Left hindlimb (tissue), 1 donor: ENCODE results near the gene SASH3.

Experiments used
- DNase-seq: peaks from one replicate; pipeline ENCODE4 v3.0.0-alpha.2; 2018

The SASH3 gene

DNA sequence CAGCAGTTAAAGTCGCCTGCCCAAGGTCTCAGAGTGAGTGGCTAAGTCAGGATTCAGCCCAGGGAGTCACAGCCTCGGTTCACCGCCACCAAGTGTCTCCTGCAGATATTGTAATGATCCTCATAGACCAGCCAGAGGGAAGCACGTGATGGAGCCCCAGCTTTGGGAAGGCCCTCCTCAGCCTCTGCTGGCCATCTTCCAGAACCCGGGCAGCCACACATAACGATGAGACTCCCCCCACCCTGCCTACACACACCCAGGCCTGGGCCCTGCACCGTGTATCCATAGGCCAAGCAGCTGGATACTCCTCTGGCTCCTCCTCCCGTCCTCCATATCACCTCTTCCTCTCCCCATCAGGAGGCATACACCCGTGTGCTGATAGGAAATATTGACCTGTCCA, 19.6 kb upstream of the SASH3 start:
- DNase-seq, result no peak

DNA sequence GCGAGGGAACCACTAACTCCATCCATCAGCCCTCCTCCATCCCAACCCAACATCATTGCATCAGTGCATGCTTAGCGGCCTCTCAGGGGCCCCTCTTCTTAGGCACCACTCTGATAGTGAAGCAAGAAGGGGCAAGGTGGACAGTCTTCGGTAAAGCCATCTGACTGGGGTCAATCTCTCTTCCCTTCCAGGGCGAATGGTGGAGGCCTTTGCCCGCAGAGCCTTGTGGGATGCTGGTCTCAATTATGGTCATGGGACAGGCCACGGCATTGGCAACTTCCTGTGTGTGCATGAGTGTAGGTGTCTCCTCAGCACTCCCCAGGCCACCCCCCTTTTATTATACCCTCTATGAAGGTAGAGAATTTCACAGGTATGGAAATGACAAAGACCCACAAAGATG, 18.8 kb upstream of the SASH3 start:
- no peak for DNase-seq

DNA sequence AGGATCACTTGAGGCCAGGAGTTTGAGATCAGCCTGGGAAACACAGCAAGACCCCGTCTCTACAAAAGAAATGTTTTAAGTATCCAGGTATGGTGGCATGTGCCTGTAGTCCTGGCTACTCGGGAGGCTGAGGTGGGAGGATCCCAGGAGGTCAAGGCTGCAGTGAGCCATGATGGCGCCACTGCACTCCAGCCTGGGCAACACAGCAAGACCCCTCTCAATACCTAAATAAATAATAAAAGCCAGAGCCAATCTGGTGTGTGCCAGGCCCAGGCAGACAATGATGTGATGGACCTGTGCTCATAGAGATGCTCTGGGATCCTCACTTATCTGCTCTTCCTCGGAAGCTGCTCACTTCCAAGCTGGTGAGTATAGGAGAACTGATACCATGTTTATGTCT, 18.2 kb upstream of the SASH3 start:
- no peak for DNase-seq

DNA sequence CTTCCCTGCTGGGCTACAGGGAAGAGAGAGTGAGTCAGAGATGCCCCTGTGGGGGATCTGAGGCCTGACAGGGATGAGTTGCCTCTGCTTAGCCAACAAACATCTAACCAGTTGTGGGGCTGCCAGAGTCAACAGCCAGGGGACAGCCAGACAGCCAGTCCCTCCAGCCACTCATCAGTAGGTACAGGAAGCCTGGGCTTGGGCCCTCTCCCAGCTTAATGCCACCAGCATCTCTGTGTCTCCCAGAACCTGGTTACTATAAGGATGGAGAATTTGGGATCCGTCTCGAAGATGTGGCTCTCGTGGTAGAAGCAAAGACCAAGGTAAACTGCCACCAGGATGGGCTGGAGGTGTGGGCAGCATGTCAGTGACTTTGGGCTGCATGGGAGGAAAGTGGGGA, 17.3 kb upstream of the SASH3 start:
- no peak for DNase-seq

DNA sequence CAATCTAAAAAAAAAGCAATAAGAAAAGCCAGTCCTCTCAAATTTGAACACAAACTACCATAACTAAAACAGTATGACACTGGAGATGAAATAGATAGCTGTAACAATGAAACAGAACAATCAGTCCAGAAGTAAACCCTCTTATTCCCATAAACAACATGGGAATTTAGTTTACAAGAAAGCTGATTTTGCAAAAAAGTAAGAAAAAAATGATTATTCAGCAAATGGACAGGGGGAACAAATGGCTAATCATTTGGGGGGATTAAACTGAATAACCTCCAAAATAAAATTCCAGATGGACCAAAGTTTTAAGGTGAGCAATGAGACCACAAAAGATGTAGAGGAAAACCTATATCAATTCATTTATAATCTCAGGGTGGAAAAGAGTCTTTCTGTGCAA, 16.1 kb upstream of the SASH3 start:
- DNase-seq, result no peak

DNA sequence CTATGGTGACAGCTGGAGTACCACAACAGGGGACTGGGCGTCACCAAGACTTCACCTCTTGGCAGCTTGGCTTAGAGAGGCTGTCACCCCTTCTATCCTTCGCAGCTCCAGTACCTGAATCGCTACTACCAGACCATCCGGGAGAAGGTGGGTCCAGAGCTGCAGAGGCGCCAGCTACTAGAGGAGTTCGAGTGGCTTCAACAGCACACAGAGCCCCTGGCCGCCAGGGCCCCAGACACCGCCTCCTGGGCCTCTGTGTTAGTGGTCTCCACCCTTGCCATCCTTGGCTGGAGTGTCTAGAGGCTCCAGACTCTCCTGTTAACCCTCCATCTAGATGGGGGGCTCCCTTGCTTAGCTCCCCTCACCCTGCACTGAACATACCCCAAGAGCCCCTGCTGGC, 11.6 kb upstream of the SASH3 start:
- no peak for DNase-seq

DNA sequence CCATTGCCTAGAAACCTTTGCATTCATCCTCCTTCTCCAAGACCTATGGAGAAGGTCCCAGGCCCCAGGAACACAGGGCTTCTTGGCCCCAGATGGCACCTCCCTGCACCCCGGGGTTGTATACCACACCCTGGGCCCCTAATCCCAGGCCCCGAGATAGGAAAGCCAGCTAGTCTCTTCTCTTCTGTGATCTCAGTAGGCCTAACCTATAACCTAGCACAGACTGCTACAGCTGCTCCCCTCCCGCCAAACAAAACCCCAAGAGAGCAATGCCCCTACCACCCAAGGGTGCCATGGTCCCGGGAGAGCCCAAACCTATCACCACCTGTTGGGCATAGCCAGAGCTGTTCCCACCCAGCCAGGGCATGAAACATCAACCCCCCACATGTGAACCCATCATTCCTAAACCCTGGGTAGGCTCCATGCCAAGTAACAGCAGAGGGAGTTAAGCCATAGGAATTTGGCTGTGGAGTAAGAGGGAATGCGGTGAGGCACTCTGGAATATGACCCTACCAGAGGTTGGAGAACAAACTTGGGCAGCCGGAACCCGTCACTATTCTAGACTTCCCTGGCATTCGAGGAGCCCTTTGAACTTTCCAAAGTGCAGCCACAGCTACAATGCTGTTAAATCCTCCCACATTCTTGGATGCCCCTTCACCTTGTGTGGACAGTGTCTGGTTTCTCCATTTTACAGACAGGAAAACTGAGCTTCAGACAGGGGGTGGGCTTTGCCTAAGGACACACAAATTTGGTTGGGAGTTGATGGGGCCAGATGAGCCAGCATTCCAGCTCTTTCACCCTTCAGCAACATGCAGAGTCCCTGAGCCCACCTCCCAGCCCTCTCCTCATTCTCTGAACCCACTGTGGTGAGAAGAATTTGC, 10.9 kb upstream of the SASH3 start:
- no peak for DNase-seq

DNA sequence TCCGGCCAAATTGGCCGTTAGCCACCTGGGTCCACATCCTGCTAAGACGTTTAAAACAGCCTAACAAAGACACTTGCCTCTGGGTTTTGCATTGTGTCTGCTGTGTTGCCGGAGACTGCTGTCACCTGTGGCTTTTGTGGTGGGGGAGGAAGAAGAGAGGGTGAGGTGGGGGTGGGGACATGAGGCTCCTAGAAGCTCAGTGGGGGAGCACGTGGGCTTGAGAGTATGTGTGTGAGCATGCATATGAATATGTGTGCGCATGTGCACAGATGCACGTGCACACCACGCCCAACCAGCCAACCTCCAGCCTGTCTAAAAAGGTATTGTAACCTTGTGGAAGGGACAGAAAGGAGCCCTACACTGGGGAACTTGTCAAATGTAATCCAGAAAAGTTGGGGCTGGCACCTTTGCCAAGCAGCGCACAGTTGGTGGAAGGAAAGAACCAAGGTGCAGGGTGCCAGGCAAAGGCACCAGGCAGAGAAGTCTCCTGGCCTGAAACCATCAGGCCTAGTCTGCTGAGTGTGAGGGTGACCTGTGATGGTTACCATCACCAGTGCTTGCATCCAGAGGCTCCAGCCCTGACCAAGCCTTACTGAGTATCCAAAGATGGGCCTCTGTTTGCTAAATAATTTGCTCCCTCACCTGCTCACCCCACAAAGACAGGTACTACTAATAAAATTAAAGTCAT, 10.1 kb upstream of the SASH3 start:
- DNase-seq, result no peak

DNA sequence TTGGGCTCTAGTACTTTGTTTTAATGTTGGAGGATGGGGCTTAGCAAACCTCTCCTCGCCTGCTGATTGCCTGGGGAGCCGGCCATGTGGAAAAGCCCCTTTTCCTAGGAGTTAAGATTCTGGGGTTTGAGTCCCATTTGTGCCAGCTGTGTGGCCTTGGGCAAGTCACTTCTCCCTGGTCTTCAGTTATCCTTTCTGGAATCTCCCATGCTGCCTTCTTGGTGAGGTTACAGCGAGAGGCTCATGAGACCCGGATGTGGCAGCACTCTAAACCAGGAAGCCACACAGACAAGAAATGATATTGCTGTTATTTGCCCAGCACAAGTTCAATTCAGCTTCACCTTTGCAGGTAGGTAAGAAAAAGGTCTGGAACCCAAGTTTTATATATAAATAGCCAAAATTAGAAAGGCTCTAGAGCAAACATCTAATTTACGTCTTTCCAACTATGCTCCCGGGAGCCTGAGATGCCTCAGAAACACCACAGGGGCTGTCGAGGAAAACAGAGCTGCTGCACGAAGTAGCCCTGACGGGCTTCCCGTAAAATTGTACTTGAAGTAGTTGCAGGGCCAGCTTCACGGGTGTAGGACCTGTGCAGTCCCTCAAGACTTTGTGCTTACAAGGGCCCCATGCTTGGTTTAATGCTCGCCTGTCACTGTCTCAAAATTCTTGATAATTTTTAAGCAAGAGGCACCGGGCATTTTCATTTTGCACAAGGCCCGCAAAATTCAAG, 8.3 kb upstream of the SASH3 start:
- DNase-seq, result no peak

DNA sequence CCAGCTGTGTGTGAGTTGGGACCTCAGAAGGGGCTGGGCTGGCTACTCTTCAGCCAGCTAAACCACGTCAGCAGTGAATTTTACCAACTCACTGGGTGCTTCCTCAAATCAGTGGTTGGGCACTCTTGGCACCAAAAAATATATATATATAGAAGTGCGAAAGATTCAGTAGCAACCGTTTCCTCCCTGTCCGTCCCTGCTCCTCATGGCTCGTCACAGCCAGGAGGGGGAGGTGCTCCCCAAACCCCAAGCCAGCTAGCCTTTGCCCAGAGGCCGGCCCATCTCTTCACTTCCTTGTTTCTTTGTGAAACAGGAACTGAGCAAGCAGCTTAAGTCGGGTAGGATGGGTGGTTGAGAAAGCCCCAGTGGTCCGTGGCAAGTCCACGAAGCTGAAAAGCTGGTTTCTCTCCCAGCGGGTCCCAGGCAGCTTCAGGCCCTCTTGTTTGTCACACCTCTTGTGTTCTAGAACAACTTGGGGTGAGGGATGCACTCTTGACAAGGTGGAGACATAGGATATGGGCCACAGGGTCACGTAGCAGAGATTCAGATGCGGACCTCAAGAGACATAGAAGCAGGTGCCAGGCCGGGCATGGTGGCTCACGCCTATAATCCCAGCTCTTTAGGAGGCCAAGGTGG, 6.8 kb upstream of the SASH3 start:
- peak; percentile 54 for DNase-seq

DNA sequence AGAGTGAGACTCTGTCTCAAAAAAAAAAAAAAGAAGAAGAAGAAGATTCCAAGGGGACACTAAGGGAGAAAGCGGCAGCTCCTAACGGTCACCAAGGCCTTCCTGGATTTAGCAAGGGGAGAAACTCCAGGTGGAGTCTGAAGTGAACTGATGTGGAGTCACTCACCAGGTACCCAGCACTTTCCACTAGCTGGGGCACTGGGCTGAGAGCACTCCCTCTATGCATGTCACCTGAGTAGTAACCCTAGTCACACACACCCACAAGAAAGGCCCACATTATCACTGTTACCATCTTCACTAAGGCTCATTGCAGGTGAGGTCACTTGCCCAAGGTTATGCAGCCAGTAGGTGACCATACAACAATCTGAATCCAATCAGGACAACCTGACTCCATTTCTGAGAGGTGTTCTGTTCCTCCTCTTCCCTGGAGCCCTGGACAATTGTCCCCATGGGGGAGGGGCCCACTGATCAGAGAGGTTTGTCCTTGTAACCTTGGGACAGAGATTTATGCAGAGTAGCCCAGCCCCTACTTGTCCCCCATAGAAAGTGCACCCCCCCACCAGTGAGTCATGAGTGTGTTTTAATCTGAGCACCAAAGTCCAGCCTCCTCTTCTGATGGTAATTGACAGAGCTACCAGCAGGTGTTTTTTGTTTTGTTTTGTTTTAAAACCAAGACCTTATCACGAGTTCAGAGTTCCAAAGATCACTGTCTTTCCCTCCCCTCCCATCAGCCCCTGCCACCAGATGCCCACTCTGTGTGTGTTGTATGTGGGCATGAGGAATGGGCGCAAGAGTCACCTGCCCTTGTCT, 5.9 kb upstream of the SASH3 start:
- no peak for DNase-seq

DNA sequence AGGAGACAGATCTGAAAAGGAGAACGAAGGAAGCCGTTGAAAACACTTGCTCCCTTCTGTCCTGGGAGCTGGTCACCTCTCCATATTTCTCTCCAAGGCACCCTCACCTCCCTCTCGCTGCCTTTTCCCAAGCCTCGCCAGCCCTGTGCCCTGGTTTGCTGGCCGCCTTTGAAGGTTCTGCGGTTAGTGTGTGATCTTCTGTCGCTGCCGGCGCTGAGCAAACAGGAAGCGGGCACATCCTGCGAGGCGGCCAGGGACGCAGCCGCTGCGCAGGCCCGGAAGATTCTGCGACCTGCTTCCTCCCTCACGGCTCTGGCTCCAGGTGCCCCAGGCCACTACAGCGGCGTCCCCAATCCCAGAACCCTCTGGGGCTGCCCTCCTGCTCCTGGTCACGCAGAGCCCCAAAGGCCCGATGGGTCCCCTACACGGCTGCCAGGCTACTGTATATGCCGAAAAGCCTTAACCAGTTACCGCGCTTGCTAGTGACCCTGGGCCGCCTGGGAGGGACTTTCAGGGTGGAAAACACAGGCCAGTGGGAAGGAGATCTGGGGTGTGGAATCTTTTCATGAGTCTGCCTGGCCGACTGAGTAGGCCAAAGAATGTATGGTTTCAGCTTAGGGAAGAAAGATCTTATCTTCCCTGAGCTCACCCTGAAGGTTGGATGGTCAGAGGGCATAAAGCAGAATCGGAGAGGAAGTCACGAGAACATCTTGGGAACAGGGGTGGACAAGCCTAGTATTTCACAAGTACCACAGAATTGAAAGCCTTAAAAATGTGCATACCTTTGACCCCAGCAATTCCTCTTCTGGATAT, 2.3 kb upstream of the SASH3 start:
- no peak for DNase-seq

DNA sequence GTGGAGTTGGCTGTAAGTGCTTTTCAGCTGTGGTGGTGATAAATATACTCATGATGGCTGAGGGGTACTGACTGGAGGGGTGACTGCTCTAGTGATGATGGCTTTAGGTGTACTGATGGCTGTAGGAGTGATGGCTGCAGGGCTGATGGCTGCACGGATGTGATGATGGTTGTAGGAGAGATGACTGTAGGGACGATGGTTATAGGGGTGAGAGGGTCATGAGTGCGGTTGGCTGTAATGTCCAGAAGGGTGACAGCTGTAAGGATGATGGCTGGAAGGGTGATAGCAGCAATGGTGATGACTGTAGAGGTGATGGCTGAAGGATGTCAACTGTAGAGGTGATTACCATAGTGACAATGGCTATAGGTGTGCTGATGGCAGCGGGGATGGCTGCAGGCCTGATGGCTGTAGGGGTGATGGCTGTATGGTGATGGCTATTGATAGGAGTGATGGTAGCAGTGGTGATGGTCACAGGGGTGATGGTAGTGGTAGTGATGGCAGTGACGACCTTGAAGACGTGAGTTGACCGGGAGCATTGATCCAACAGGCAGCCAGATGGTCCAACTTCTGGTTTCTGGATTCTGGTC, 570 bp upstream of the SASH3 start:
- no peak for DNase-seq

DNA sequence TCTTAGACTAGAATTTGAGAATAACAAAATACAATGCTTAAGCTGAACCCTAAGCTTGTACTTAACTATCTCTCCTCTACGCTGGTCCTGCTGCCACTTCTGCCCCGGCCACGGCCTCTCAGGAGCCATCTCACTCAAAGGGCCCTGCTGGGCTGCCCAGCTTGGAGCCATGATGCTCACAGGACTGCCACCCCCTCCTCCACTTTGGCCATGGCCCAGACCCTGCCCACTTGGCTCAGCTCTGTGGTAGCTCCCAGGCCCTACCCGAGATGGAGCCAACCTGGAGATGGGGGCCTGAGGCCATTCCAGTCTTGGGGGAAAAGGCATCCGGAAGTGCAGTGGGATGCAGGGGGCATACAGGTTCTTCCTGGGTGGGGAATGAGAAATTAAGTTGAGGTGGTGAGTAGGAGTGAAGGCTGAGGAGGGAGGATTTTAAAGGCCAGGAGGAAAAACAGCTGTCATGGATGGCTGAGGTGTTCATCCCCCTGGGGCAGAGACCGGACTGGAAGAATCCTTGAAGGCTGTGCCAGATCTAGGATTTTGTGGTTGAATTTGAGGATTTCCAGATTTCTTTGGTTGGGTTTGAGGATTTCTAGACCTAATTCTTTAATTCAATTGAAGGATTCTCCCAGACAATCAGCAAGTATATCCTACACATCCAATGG, 824 bp downstream of the SASH3 start:
- DNase-seq, result no peak

DNA sequence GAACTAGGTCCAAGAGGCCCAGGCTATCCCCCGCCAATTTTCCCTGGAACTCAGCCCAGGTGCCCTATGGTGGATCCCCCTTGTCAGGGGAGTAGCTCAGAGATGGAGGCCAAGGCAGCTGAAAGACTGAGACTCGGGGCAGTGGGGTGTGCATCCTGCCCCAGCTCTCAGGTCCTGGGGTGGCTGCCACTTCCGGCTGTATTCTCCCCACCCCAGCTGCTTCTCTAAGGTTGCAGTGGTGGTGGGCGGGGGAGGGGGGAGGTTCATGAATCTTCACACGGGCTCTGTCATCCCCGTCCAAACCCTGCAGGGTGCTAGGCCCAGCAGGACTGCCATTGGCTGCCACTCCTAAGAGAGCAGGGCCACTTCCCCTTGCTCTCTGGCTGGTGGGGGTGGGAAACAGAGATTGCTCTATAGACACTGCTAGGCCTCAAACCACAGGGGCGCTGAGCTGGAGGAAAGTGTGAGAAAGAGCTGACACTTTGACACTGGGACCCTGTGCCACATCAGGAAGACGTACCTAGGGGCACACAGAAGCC, 1.5 kb downstream of the SASH3 start:
- DNase-seq, result no peak

DNA sequence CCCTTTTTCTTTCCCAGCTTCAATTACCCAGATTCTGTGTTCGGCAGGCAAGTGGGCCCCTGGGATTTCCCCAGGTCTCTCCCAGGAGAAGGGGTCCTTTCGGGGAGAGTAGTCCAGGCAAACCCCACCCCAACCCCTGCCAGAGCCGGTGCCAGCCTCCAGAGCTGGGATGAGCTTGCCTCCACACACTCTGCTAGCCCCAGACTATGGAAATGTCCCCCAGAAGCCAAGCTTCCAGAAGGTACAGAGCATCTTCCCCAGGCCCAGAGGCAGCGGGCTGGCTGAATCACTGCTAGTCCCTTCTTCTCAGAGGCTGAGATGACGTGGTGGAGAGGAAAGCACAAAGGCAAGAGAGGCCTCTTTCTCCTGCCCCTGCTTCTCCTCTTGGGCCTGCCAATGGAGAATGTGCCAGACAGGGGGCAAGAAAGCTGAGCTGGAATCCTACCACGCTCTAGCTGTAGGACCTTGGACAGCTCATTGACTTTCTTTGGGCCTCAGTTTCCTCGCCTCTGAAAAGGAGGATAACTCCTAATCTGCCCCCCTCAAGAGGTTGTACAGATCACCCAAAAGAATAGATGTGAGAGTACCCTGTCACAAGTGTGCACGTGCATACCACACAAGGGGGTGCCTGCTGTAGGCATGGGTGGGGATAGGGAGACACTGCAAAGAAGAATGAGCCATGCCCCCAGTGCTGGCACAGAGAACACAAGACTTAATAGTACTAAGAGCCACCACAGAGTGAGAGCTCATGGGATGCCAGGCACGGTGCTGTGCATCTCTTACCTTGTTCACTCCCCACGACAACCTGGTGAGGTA, 2.1 kb downstream of the SASH3 start:
- no peak for DNase-seq

DNA sequence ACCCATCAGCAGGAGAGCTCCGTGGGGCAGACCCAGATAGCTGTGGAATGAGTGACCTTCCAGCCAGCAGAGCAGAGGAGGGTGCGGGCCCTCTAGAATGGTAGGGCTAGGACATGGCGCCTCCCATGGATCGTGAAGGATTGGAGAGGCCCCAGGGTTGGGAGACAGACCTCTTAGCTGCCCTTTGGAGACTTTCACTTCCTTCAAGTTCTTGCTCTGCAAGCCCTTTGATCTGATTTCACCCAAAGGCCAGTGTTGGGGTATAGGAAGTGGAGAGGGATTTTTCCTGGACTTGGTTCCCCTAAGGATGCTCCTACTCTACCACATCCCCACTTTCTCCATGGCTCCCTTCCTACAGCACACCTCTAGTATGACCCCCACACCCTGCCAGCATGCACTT, 3.0 kb downstream of the SASH3 start:
- DNase-seq, result no peak

DNA sequence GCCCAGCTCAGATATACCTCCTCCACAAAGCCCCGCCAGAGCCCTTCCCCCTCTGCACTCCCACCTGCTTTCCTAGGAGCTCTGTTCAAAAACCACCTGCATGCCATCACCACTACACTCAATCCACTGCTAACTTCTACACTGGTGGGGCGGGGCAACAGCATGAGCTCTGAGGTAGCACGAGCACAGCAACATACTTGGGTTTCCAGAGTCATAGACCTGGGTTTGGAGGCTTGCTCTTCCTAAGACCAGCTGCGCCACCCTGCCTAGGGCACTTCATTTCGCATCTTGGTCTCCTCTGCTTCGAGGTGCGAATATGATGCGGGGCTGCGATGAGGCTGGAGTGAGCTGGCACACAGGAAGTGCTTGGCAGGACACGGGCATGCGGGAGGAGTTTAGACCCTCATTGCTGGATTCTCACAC, 3.6 kb downstream of the SASH3 start:
- DNase-seq, result no peak

DNA sequence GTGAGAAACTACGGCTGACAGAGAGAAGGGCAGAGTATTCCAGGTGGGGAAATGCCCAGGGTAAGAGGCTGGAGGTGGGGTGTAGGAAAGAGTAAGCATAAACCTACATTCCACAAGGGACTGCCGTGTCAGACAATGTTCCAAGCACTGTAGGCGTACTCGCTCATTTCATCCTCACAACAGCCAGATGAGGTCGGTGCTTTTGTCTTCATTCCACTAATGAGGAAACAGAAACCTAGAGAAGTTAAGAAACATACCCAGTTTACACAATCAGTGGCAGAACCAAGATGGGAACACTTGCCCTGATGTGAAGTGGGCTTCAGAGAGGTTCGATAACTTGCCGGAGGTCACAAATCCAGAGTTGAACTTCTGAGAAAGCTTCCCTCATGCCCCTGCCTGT, 4.6 kb downstream of the SASH3 start:
- DNase-seq, result no peak
